Osteoblast (primary cell): ENCODE measurements around the gene NOS1AP. TPM values are rescaled to one million over a fixed set of nuclear protein-coding genes. Genes with fewer than 3 reads are reported as not detected.

Experiments
- DNase-seq: peaks from one replicate; pipeline ENCODE4 v3.0.0; 2011; ENCODE audit warnings: low spot score, mixed read lengths; ENCODE audit not compliant: insufficient read length; ENCODE audit errors: missing footprints
- H2AFZ ChIP-seq: 2 replicates; pipeline ENCODE4 v1.6.0; 2011; ENCODE audit warnings: mild to moderate bottlenecking, low read length
- H3K27ac ChIP-seq: 2 replicates; pipeline ENCODE4 v1.5.1; 2011; ENCODE audit warnings: mild to moderate bottlenecking, low read depth, low read length, moderate library complexity
- H3K27me3 ChIP-seq: 2 replicates; pipeline ENCODE4 v1.6.0; 2012; ENCODE audit warnings: mild to moderate bottlenecking, control low read depth, inconsistent platforms, low read length, moderate library complexity; ENCODE audit not compliant: insufficient read depth
- H3K36me3 ChIP-seq: 2 replicates; pipeline ENCODE4 v1.5.1; 2011; ENCODE audit warnings: mild to moderate bottlenecking, low read length, control low read depth, moderate library complexity; ENCODE audit not compliant: insufficient read depth
- H3K4me1 ChIP-seq: 2 replicates; pipeline ENCODE4 v1.5.1; 2011; ENCODE audit warnings: mild to moderate bottlenecking, low read length, control low read depth, moderate library complexity; ENCODE audit not compliant: insufficient read depth
- H3K4me2 ChIP-seq: 2 replicates; pipeline ENCODE4 v1.6.0; 2011; ENCODE audit warnings: mild to moderate bottlenecking, low read length; ENCODE audit not compliant: insufficient read depth
- H3K4me3 ChIP-seq: fragments of 200-600 bp; sonication (generic); 3 replicates; pipeline ENCODE4 v1.5.1; 2012; ENCODE audit warnings: mild to moderate bottlenecking, low read length, inconsistent platforms; ENCODE audit not compliant: insufficient read depth
- H3K79me2 ChIP-seq: 2 replicates; pipeline ENCODE4 v1.6.0; 2012; ENCODE audit warnings: mild to moderate bottlenecking, low read length, control low read depth, inconsistent platforms; ENCODE audit not compliant: insufficient read depth
- H3K9me3 ChIP-seq: 2 replicates; pipeline ENCODE4 v1.5.1; 2011; ENCODE audit warnings: low read depth, low read length, control low read depth
- H4K20me1 ChIP-seq: 2 replicates; pipeline ENCODE4 v1.6.0; 2012; ENCODE audit warnings: mild to moderate bottlenecking, low read length, control low read depth; ENCODE audit not compliant: insufficient read depth
- CTCF ChIP-seq: IDR thresholded peaks from 2 replicates; pipeline ENCODE4 v1.5.1; 2011; ENCODE audit warnings: mild to moderate bottlenecking, low read depth, low read length, moderate library complexity; ENCODE audit errors: extremely low read depth
- total RNA-seq: library from RNA; depleted of rRNA; stranded (reverse); fragments of >200 nt; gene quantifications from 2 replicates; pipeline ENCODE4 v1.2.3, GENCODE V29; 2012

NOS1AP gene
- total RNA-seq, 1 donor: not detected

- Histone ChIP-seq H3K9me3 (peaks cover 2% of the 10 kb centered on the region), H3K4me3 (no peak overlapping the region), H3K36me3 (no peaks in the 10 kb centered on the region), H3K27ac (no peak overlapping the region), H3K4me1 (peaks cover 8% of the 10 kb centered on the region), H3K27me3 (peaks cover 11% of the 10 kb centered on the region), H4K20me1 (no peaks in the 10 kb centered on the region), H3K79me2 (no peaks in the 10 kb centered on the region), H3K4me2 (no peak overlapping the region), H2AFZ (no peak overlapping the region)
- TF ChIP-seq CTCF: no peak
- DNase-seq: no peak
Measured at GRCh38 chr1:162028726-162029125, 40.8 kb upstream of the NOS1AP start.

GRCh38 chr1:162029157-162029556, 40.3 kb upstream of the NOS1AP start:
- Histone ChIP-seq H3K4me2 (no peak overlapping the region), H3K27ac (no peak overlapping the region), H2AFZ (no peak overlapping the region), H3K36me3 (no peaks in the 10 kb centered on the region), H4K20me1 (no peaks in the 10 kb centered on the region), H3K27me3 (peaks cover 14% of the 10 kb centered on the region), H3K4me3 (no peak overlapping the region), H3K9me3 (peaks cover 2% of the 10 kb centered on the region), H3K4me1 (peaks cover 8% of the 10 kb centered on the region), H3K79me2 (no peaks in the 10 kb centered on the region)
- peak; percentile 19 for DNase-seq
- TF ChIP-seq CTCF: no peak

- H3K4me3 ChIP-seq: no peak overlapping the region
- TF ChIP-seq CTCF: no peak
- H4K20me1 ChIP-seq: no peaks in the 10 kb centered on the region
- DNase-seq: peak; percentile 60
- H3K4me1 ChIP-seq: peaks cover 7% of the 10 kb centered on the region
- no peaks in the 10 kb centered on the region for H3K79me2 ChIP-seq
- H3K27me3 ChIP-seq: peaks cover 17% of the 10 kb centered on the region
- no peak overlapping the region for H3K27ac ChIP-seq
- H2AFZ ChIP-seq: no peak overlapping the region
- no peaks in the 10 kb centered on the region for H3K36me3 ChIP-seq
- H3K4me2 ChIP-seq: no peak overlapping the region
- peaks cover 2% of the 10 kb centered on the region for H3K9me3 ChIP-seq
Measured at GRCh38 chr1:162030759-162031280, 38.7 kb upstream of the NOS1AP start.

GRCh38 chr1:162033428-162033827, 36.1 kb upstream of the NOS1AP start:
- peak overlapping the region; percentile 50 for H2AFZ ChIP-seq
- no peaks in the 10 kb centered on the region for H3K9me3 ChIP-seq

More at GRCh38 chr1:162033428-162033827, 36.1 kb upstream of the NOS1AP start:
- no peak for TF ChIP-seq CTCF
- Histone ChIP-seq H3K4me2 (peak overlapping the region; percentile 38), H3K79me2 (no peaks in the 10 kb centered on the region), H3K27me3 (peaks cover 16% of the 10 kb centered on the region), H3K36me3 (no peaks in the 10 kb centered on the region), H3K27ac (no peak overlapping the region), H3K4me3 (no peak overlapping the region), H4K20me1 (no peaks in the 10 kb centered on the region), H3K4me1 (peaks cover 7% of the 10 kb centered on the region)
- peak; percentile 13 for DNase-seq
